GM18517 (cell line): ENCODE results near the gene PPP4R4.
"Not testable (repeated sequence)": the region's sequence is repeated elsewhere in the genome, so short reads cannot be mapped to it uniquely, and the experiment has no call there.

Source experiments
- ATAC-seq: cut with Tn5 transposase; IDR thresholded peaks from one replicate; pipeline ENCODE4 v1.9.1; 2021; ENCODE audit warnings: mild to moderate bottlenecking, moderate library complexity; ENCODE audit not compliant: unreplicated experiment

The PPP4R4 gene

GRCh38 chr14:94264195-94264594, 90.1 kb downstream of the PPP4R4 start:
- not testable (repeated sequence) for ATAC-seq

- ATAC-seq: no peak
Observed at GRCh38 chr14:94267352-94267751, 93.2 kb downstream of the PPP4R4 start.

GRCh38 chr14:94268582-94268981, 94.5 kb downstream of the PPP4R4 start:
- ATAC-seq: not testable (repeated sequence)

- no peak for ATAC-seq
Observed at GRCh38 chr14:94269156-94269555, 95.0 kb downstream of the PPP4R4 start.

- not testable (repeated sequence) for ATAC-seq
Observed at GRCh38 chr14:94276898-94277561, 102.9 kb downstream of the PPP4R4 start.

GRCh38 chr14:94278731-94279130, 104.6 kb downstream of the PPP4R4 start:
- ATAC-seq: no peak

- ATAC-seq: no peak
Observed at GRCh38 chr14:94282991-94283723, 109.0 kb downstream of the PPP4R4 start.

- ATAC-seq: no peak
Observed at GRCh38 chr14:94284221-94284620, 110.1 kb downstream of the PPP4R4 start.

GRCh38 chr14:94285158-94285557, 111.0 kb downstream of the PPP4R4 start:
- no peak for ATAC-seq

GRCh38 chr14:94288610-94289465, 114.7 kb downstream of the PPP4R4 start:
- ATAC-seq: no peak

- ATAC-seq: no peak
Observed at GRCh38 chr14:94290197-94290596, 116.1 kb downstream of the PPP4R4 start.

- no peak for ATAC-seq
Observed at GRCh38 chr14:94291159-94291905, 117.2 kb downstream of the PPP4R4 start.

GRCh38 chr14:94291906-94292525, 117.9 kb downstream of the PPP4R4 start:
- no peak for ATAC-seq

GRCh38 chr14:94292526-94292871, 118.4 kb downstream of the PPP4R4 start:
- ATAC-seq: no peak

- ATAC-seq: no peak
Observed at GRCh38 chr14:94292872-94293577, 118.9 kb downstream of the PPP4R4 start, which contains the start of gene SERPINA10. Gene SERPINA10 (minus strand): TSS chr14:94293268. CDS start chr14:94290593, 2,675 bp downstream.

GRCh38 chr14:94293578-94293924, 119.4 kb downstream of the PPP4R4 start:
- ATAC-seq: no peak

- ATAC-seq: no peak
Observed at GRCh38 chr14:94295360-94296180, 121.4 kb downstream of the PPP4R4 start.

- not testable (repeated sequence) for ATAC-seq
Observed at GRCh38 chr14:94296181-94296545, 122.0 kb downstream of the PPP4R4 start.

- no peak for ATAC-seq
Observed at GRCh38 chr14:94298130-94298529, 124.0 kb downstream of the PPP4R4 start.
